Stimulated activated CD4-positive, alpha-beta T cell treated with anti-CD3 and anti-CD28 coated beads, Interleukin-12 subunit alpha, Interleukin-12 subunit beta, amount 100 ng/mL, for 4 hours (primary cell): ENCODE results near the gene OGFOD2.
"Not testable (repeated sequence)": the region's sequence is repeated elsewhere in the genome, so short reads cannot be mapped to it uniquely, and the experiment has no call there.

ENCODE experiments used
- DNase-seq: peaks from one replicate; pipeline ENCODE4 v3.0.0-alpha.2; 2020

The OGFOD2 gene

GRCh38 chr12:122974892-122975789, at the start of gene OGFOD2:
Gene OGFOD2 (plus strand): TSS chr12:122975244. CDS start chr12:122975252, 8 bp downstream.
- peak; percentile 87 for DNase-seq

GRCh38 chr12:122927756-122928403, 47.2 kb upstream of the OGFOD2 start:
- DNase-seq = no peak

GRCh38 chr12:122928404-122929147, 46.5 kb upstream of the OGFOD2 start:
- DNase-seq = no peak

- DNase-seq = no peak
Observed at GRCh38 chr12:122929148-122929538, 45.9 kb upstream of the OGFOD2 start.

GRCh38 chr12:122929812-122930211, 45.2 kb upstream of the OGFOD2 start:
- DNase-seq = no peak

GRCh38 chr12:122932207-122932606, 42.8 kb upstream of the OGFOD2 start:
- no peak for DNase-seq

- DNase-seq = no peak
Observed at GRCh38 chr12:122934722-122935121, 40.3 kb upstream of the OGFOD2 start.

GRCh38 chr12:122935318-122935717, 39.7 kb upstream of the OGFOD2 start:
- no peak for DNase-seq

- DNase-seq = no peak
Observed at GRCh38 chr12:122937622-122938091, 37.4 kb upstream of the OGFOD2 start.

GRCh38 chr12:122939125-122939524, 35.9 kb upstream of the OGFOD2 start:
- DNase-seq = no peak

GRCh38 chr12:122941351-122941750, 33.7 kb upstream of the OGFOD2 start:
- DNase-seq = not testable (repeated sequence)

- DNase-seq = no peak
Observed at GRCh38 chr12:122942637-122943036, 32.4 kb upstream of the OGFOD2 start.

- no peak for DNase-seq
Observed at GRCh38 chr12:122943196-122943595, 31.8 kb upstream of the OGFOD2 start.

- DNase-seq = no peak
Observed at GRCh38 chr12:122944605-122945592, 30.1 kb upstream of the OGFOD2 start.

GRCh38 chr12:122946690-122947341, 28.2 kb upstream of the OGFOD2 start:
- DNase-seq = peak; percentile 65

- no peak for DNase-seq
Observed at GRCh38 chr12:122947352-122947792, 27.7 kb upstream of the OGFOD2 start.

GRCh38 chr12:122948605-122949004, 26.4 kb upstream of the OGFOD2 start:
- DNase-seq = no peak

GRCh38 chr12:122949405-122949804, 25.6 kb upstream of the OGFOD2 start:
- DNase-seq = no peak

- no peak for DNase-seq
Observed at GRCh38 chr12:122949816-122950675, 25.0 kb upstream of the OGFOD2 start.

GRCh38 chr12:122951406-122951805, 23.6 kb upstream of the OGFOD2 start:
- DNase-seq = no peak
